Caco-2 (cell line): Measurements from ENCODE around the gene KLF3. TPM values are rescaled to one million over a fixed set of nuclear protein-coding genes. Genes with fewer than 3 reads are reported as not detected.

Experiments used
- BruUV-seq: library from RNA; stranded (reverse); fragments of 400-500 nt; replicated peaks from 2 replicates; lab custom pipeline; 2021; lab: Mats Ljungman, UMichigan
- CTCF ChIA-PET: fragments of 300-600 bp; sonication (Branson Sonifier 250); formaldehyde crosslinking; loops from one replicate; lab custom pipeline; 2022; ENCODE audit warnings: antibody characterized with exemption; lab: Charles Lee
- POLR2A ChIA-PET: fragments of 300-600 bp; sonication (Branson Sonifier 250); formaldehyde crosslinking; loops from one replicate; lab custom pipeline; 2022; ENCODE audit warnings: antibody characterized with exemption; lab: Charles Lee
- DNase-seq, 2 experiments: peaks; one replicate each; pipeline versions ENCODE4 v3.0.0 to v3.0.0-alpha.2; 2020 to 2022
- H3K27me3 ChIP-seq: replicated peaks from 2 replicates; pipeline ENCODE4 v1.6.0; 2011; ENCODE audit warnings: low read length; ENCODE audit not compliant: control insufficient read depth, insufficient read depth
- H3K36me3 ChIP-seq: 2 replicates; pipeline ENCODE4 v1.5.1; 2011; ENCODE audit warnings: low read length; ENCODE audit not compliant: control insufficient read depth, insufficient read depth
- H3K4me1 ChIP-seq: fragments of 250-450 bp; sonication (Bioruptor Pico); 2 replicates; pipeline ENCODE4 v1.5.1; 2020; ENCODE audit warnings: mild to moderate bottlenecking
- H3K4me3 ChIP-seq: 2 replicates; pipeline ENCODE4 v1.5.1; 2011; ENCODE audit warnings: low read depth, mild to moderate bottlenecking, control low read depth, low read length
- H3K9me3 ChIP-seq: fragments of 250-450 bp; sonication (Bioruptor Pico); 2 replicates; pipeline ENCODE4 v1.5.1; 2020; ENCODE audit warnings: mild to moderate bottlenecking, moderate library complexity
- H3K27ac Mint-ChIP-seq: one replicate; pipeline ENCODE4 v1.8.0; 2022; ENCODE audit warnings: mixed read lengths; ENCODE audit not compliant: unreplicated experiment
- H3K27me3 Mint-ChIP-seq: one replicate; pipeline ENCODE4 v1.8.0; 2022; ENCODE audit warnings: mixed read lengths; ENCODE audit not compliant: insufficient read depth, unreplicated experiment
- H3K36me3 Mint-ChIP-seq: one replicate; pipeline ENCODE4 v1.8.0; 2022; ENCODE audit warnings: mild to moderate bottlenecking, mixed read lengths; ENCODE audit not compliant: insufficient read depth, unreplicated experiment
- H3K4me1 Mint-ChIP-seq: one replicate; pipeline ENCODE4 v1.8.0; 2022; ENCODE audit warnings: low read depth, mixed read lengths; ENCODE audit not compliant: unreplicated experiment
- H3K4me3 Mint-ChIP-seq: one replicate; pipeline ENCODE4 v1.8.0; 2022; ENCODE audit warnings: mild to moderate bottlenecking, moderate library complexity, mixed read lengths; ENCODE audit not compliant: unreplicated experiment
- H3K9me3 Mint-ChIP-seq: one replicate; pipeline ENCODE4 v1.8.0; 2022; ENCODE audit warnings: mixed read lengths; ENCODE audit not compliant: unreplicated experiment
- CTCF ChIP-seq, 2 experiments: fragments of 200-600 bp in 1 of 2; IDR thresholded peaks; 1 replicate in 1 of 2; 2 replicates in 1 of 2; pipeline versions ENCODE4 v1.5.1 to v1.8.0; 2011 to 2022; ENCODE audit warnings: antibody characterized with exemption in 1 of 2, control low read depth in 1 of 2, inconsistent platforms in 1 of 2, low read depth in 1 of 2, low read length in 1 of 2, mild to moderate bottlenecking in 1 of 2, moderate library complexity in 1 of 2; ENCODE audit not compliant: insufficient read depth in 1 of 2, severe bottlenecking in 1 of 2, unreplicated experiment in 1 of 2
- intact Hi-C: fragments of 100-400 bp; cut with micrococcal nuclease; formaldehyde crosslinking; loops from one replicate; pipeline ENCODE4 v1.10.0; 2022; ENCODE audit not compliant: unreplicated experiment
- total RNA-seq: library from RNA; stranded (reverse); gene quantifications from 2 replicates; pipeline ENCODE4 v1.2.3, GENCODE V29; 2022

The KLF3 gene
- total RNA-seq, 1 experiment from 2014 or later, result 34.8 TPM

GRCh38 chr4:38698176-38698575 is 34.2 kb downstream of the KLF3 start:
- no peak for DNase-seq
- Histone ChIP-seq H3K9me3 (no peaks in the 10 kb centered on the region), H3K36me3 (peaks cover 3% of the 10 kb centered on the region), H3K4me1 (no peaks in the 10 kb centered on the region), H3K27me3 (no peaks in the 10 kb centered on the region), H3K4me3 (no peak overlapping the region)
- H3K27ac Mint-ChIP-seq, result no peak overlapping the region
- no TSS peak for BruUV-seq
- H3K9me3 Mint-ChIP-seq, result no peaks in the 10 kb centered on the region
- ChIA-PET POLR2A (no interaction called here), CTCF (no interaction called here)
- TF ChIP-seq CTCF (IDR thresholded peaks at IDR 0.05; ENCODE audit: insufficient read depth in 1 of 2, low read depth in 1 of 2, low read length in 1 of 2, severe bottlenecking in 1 of 2, unreplicated experiment in 1 of 2), result no peak
- H3K27me3 Mint-ChIP-seq, result no peaks in the 10 kb centered on the region
- no peak overlapping the region for H3K4me3 Mint-ChIP-seq
- peaks cover 51% of the 10 kb centered on the region for H3K36me3 Mint-ChIP-seq
- intact Hi-C loops, result no loop called here
- no peaks in the 10 kb centered on the region for H3K4me1 Mint-ChIP-seq

- no peak for DNase-seq
- peaks cover 42% of the 10 kb centered on the region for H3K36me3 Mint-ChIP-seq
- ChIA-PET CTCF (no interaction called here), POLR2A (no interaction called here)
- no peaks in the 10 kb centered on the region for H3K27me3 Mint-ChIP-seq
- BruUV-seq, result no TSS peak
- no peak for TF ChIP-seq CTCF (IDR thresholded peaks at IDR 0.05; ENCODE audit: insufficient read depth in 1 of 2, low read depth in 1 of 2, low read length in 1 of 2, severe bottlenecking in 1 of 2, unreplicated experiment in 1 of 2)
- H3K27ac Mint-ChIP-seq, result no peak overlapping the region
- Histone ChIP-seq H3K4me3 (no peak overlapping the region), H3K9me3 (no peaks in the 10 kb centered on the region), H3K27me3 (no peaks in the 10 kb centered on the region), H3K36me3 (peaks cover 3% of the 10 kb centered on the region), H3K4me1 (no peaks in the 10 kb centered on the region)
- H3K4me1 Mint-ChIP-seq, result no peaks in the 10 kb centered on the region
- no peaks in the 10 kb centered on the region for H3K9me3 Mint-ChIP-seq
- intact Hi-C loops, result no loop called here
- H3K4me3 Mint-ChIP-seq, result no peak overlapping the region
Observed at GRCh38 chr4:38699112-38699511, 35.1 kb downstream of the KLF3 start.

- Mint-ChIP-seq H3K4me1 (no peaks in the 10 kb centered on the region), H3K27me3 (no peaks in the 10 kb centered on the region), H3K36me3 (peaks cover 11% of the 10 kb centered on the region), H3K27ac (no peak overlapping the region), H3K9me3 (no peaks in the 10 kb centered on the region), H3K4me3 (no peak overlapping the region)
- no TSS peak for BruUV-seq
- H3K9me3 ChIP-seq, result no peaks in the 10 kb centered on the region
- no peaks in the 10 kb centered on the region for H3K27me3 ChIP-seq
- no peak overlapping the region for H3K4me3 ChIP-seq
- ChIA-PET CTCF (no interaction called here), POLR2A (no interaction called here)
- no peaks in the 10 kb centered on the region for H3K4me1 ChIP-seq
- DNase-seq, result no peak
- intact Hi-C loops, result no loop called here
- no peaks in the 10 kb centered on the region for H3K36me3 ChIP-seq
- no peak for TF ChIP-seq CTCF (IDR thresholded peaks at IDR 0.05; ENCODE audit: insufficient read depth in 1 of 2, low read depth in 1 of 2, low read length in 1 of 2, severe bottlenecking in 1 of 2, unreplicated experiment in 1 of 2)
Observed at GRCh38 chr4:38703635-38704034, 39.6 kb downstream of the KLF3 start.
